Body of pancreas (tissue), 4 donors: ENCODE measurements around the gene VWA2. TPM values are rescaled to one million over a fixed set of nuclear protein-coding genes. Genes with fewer than 3 reads are reported as not detected.
A peak's percentile ranks its signal among the peaks of the same experiment; 100 is the strongest.

Experiments
- ATAC-seq: fragments of 150-250 bp; one replicate; pipeline ENCODE4 v1.9.1; 2016
- DNase-seq, 4 donors: peaks; one replicate each; pipeline ENCODE4 v3.0.0-alpha.2; 2019
- H3K27ac ChIP-seq, 4 donors: fragments of 200-600 bp; sonication (generic); 1 replicate in 3 of 4; 2 replicates in 1 of 4; pipeline versions ENCODE4 v1.5.1 to v1.6.1; 2016 to 2019; ENCODE audit warnings: mild to moderate bottlenecking in 1 of 4, mixed read lengths in 1 of 4, moderate library complexity in 1 of 4
- H3K27me3 ChIP-seq, 2 donors: fragments of 200-600 bp; sonication (generic); one replicate each; pipeline ENCODE4 v1.6.0; 2016; ENCODE audit warnings: mild to moderate bottlenecking in 1 of 2
- H3K36me3 ChIP-seq, 2 donors: fragments of 200-600 bp; sonication (generic); replicated peaks in 1 of 2; 2 replicates each; pipeline ENCODE4 v1.5.1; 2016; ENCODE audit warnings: low read depth in 2 of 2; ENCODE audit not compliant: insufficient read depth in 1 of 2
- H3K4me1 ChIP-seq: fragments of 200-600 bp; sonication (generic); one replicate; pipeline ENCODE4 v1.6.0; 2016
- H3K4me3 ChIP-seq, 2 donors: fragments of 200-600 bp; sonication (generic); 1 replicate in 1 of 2; 2 replicates in 1 of 2; pipeline ENCODE4 v1.5.1; 2016 to 2019
- H3K9me3 ChIP-seq, 3 donors: fragments of 200-600 bp; sonication (generic); 1 replicate in 2 of 3; 2 replicates in 1 of 3; pipeline ENCODE4 v1.5.1; 2016
- POLR2A ChIP-seq, 3 donors: fragments of 450-650 bp; IDR thresholded peaks; one replicate each; pipeline ENCODE4 v1.6.1; 2016; ENCODE audit warnings: antibody characterized with exemption in 3 of 3, mild to moderate bottlenecking in 2 of 3
- WGBS, 2 donors: methylation state at CpG; one replicate each; pipeline ENCODE4 v1.1.5; 2017; 5-methylcytosine and 5-hydroxymethylcytosine counted together
- intact Hi-C: fragments of 100-400 bp; cut with DNase I; formaldehyde crosslinking; loops from one replicate; pipeline ENCODE4 v1.15.1; 2023
- total RNA-seq, 2 donors: library from RNA; depleted of rRNA; stranded (reverse); fragments of >200 nt; gene quantifications; one replicate each; pipeline ENCODE4 v1.1.0, GENCODE V29; 2016
- TF ChIP-seq, protein P1 (sequence below), 7 experiments: fragments of 450-650 bp in 4 of 7; fragments of 200-600 bp in 3 of 7; sonication (generic) in 3 of 7; IDR thresholded peaks; one replicate each; pipeline ENCODE4 v1.5.1; 2016 to 2019; ENCODE audit warnings: antibody characterized with exemption in 7 of 7

The VWA2 gene
- total RNA-seq, 2 donors from 2014 or later, result 10.5 to 15.3 TPM

DNA sequence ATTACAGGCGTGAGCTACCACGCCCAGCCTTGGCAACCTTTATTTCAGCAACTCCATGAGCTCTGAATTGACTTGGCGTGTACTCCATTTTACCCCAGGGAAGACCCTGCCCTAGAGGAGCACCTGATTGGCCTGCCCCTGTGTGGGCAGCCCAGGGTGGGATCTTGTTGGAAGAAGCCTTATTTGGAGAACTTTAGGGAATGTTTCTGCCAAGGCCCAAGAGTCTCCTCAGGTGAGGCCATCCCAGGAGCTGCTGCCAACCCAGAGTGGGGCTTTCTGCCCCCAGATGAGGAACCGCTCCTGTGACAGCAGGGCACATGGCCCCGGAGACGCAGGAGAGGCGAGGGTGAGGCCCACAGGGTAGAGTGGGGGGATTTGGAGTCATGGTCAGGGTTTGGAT lies 42.0 kb downstream of the VWA2 start:
- Histone ChIP-seq H3K27ac (no peak overlapping the region), H3K4me3 (no peak overlapping the region), H3K9me3 (no peaks in the 10 kb centered on the region), H3K27me3 (no peaks in the 10 kb centered on the region), H3K36me3 (no peaks in the 10 kb centered on the region), H3K4me1 (no peaks in the 10 kb centered on the region)
- DNase-seq, result peak in 1 of 4 donors; percentile 2
- 71 to 83% methylated on average over 6 to 7 of the region's 7 CpGs for WGBS, 2 donors
- TF ChIP-seq POLR2A (IDR thresholded peaks at IDR 0.05), result no peak
- intact Hi-C loops, result no loop called here
- ATAC-seq, result no peak

DNA sequence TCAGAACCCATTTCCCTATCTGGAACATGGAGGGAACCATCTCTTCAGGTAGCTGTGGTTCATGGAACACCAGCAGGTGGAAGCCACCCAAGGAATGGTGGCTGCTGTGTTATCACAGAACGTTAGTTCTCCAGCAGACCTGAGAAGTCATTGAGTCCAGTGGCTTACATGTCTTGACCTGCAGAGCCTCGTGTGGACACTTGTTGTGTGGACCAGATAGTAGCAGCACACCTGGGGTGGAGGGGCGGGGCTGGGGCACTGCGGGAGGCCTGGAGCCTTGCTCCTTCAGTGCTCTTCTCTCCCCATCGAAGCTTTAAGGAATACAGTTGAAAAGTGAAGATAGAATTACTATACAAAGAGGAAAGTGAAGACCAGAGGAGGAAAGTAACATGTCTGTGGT lies 42.4 kb downstream of the VWA2 start:
- intact Hi-C loops, result no loop called here
- ATAC-seq, result no peak
- no peak overlapping the region for H3K4me3 ChIP-seq
- 79 to 80% methylated on average over 4 to 5 of the region's 5 CpGs for WGBS, 2 donors
- TF ChIP-seq, protein P1, sequence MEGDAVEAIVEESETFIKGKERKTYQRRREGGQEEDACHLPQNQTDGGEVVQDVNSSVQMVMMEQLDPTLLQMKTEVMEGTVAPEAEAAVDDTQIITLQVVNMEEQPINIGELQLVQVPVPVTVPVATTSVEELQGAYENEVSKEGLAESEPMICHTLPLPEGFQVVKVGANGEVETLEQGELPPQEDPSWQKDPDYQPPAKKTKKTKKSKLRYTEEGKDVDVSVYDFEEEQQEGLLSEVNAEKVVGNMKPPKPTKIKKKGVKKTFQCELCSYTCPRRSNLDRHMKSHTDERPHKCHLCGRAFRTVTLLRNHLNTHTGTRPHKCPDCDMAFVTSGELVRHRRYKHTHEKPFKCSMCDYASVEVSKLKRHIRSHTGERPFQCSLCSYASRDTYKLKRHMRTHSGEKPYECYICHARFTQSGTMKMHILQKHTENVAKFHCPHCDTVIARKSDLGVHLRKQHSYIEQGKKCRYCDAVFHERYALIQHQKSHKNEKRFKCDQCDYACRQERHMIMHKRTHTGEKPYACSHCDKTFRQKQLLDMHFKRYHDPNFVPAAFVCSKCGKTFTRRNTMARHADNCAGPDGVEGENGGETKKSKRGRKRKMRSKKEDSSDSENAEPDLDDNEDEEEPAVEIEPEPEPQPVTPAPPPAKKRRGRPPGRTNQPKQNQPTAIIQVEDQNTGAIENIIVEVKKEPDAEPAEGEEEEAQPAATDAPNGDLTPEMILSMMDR (IDR thresholded peaks at IDR 0.05), result no peak
- TF ChIP-seq POLR2A (IDR thresholded peaks at IDR 0.05), result no peak
- no peaks in the 10 kb centered on the region for H3K36me3 ChIP-seq
- no peaks in the 10 kb centered on the region for H3K9me3 ChIP-seq
- no peaks in the 10 kb centered on the region for H3K4me1 ChIP-seq
- H3K27me3 ChIP-seq, result no peaks in the 10 kb centered on the region
- DNase-seq, result peak in 2 of 4 donors; percentile 5 to 8
- no peak overlapping the region for H3K27ac ChIP-seq

DNA sequence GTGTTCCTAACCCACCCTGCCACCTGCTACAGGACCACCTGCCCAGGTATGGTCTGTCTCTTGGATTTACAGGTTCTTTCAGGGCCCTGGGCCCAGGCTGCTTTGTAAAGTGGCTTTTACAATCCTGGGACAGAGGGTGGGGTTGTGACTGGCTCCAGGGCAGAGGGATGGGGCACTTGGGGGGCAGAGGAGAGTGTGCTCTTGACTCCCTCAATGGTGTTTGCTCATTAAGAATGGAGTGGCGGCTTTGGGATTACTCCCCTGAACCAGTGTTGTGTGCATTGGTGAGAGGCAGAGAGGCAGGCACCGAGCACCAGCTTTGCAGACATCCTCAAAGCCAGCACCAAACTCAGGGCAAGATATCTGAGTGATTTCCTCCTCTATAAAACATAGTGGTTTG lies 43.5 kb downstream of the VWA2 start:
- no peaks in the 10 kb centered on the region for H3K9me3 ChIP-seq
- WGBS, 2 donors, result 90 to 100% methylated on average over 2 of the region's 2 CpGs
- no peaks in the 10 kb centered on the region for H3K36me3 ChIP-seq
- H3K4me3 ChIP-seq, result no peak overlapping the region
- ATAC-seq, result no peak
- H3K4me1 ChIP-seq, result no peaks in the 10 kb centered on the region
- intact Hi-C loops, result no loop called here
- no peak overlapping the region for H3K27ac ChIP-seq
- no peaks in the 10 kb centered on the region for H3K27me3 ChIP-seq
- TF ChIP-seq POLR2A (IDR thresholded peaks at IDR 0.05), result no peak
- TF ChIP-seq, protein P1 (IDR thresholded peaks at IDR 0.05), result no peak
- DNase-seq, result peak in 2 of 4 donors; percentile 1 to 4

DNA sequence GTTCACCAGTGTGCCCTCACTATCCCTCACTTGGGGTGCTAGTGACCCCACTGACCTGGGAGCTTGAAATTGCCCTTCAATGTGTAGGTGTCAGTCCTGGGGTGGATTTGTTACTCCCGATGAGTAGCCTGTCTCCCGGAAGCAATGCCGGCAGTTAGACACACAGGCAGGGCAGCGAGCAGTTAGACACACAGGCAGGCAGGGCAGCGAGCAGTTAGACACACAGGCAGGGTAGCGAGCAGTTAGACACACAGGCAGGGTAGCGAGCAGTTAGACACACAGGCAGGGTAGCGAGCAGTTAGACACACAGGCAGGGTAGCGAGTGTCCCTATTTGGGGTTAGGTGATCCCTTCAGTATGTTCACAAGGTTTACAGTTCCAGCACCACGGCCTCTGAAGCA lies 44.0 kb downstream of the VWA2 start:
- Histone ChIP-seq H3K9me3 (no peaks in the 10 kb centered on the region), H3K4me3 (no peak overlapping the region), H3K4me1 (no peaks in the 10 kb centered on the region), H3K27ac (no peak overlapping the region), H3K36me3 (no peaks in the 10 kb centered on the region), H3K27me3 (no peaks in the 10 kb centered on the region)
- no peak for ATAC-seq
- peak in 1 of 4 donors; percentile 2 for DNase-seq
- intact Hi-C loops, result no loop called here
- TF ChIP-seq, protein P1 (IDR thresholded peaks at IDR 0.05), result no peak
- no peak for TF ChIP-seq POLR2A (IDR thresholded peaks at IDR 0.05)
- WGBS, 2 donors, result 90 to 98% methylated on average over 6 to 10 of the region's 10 CpGs

DNA sequence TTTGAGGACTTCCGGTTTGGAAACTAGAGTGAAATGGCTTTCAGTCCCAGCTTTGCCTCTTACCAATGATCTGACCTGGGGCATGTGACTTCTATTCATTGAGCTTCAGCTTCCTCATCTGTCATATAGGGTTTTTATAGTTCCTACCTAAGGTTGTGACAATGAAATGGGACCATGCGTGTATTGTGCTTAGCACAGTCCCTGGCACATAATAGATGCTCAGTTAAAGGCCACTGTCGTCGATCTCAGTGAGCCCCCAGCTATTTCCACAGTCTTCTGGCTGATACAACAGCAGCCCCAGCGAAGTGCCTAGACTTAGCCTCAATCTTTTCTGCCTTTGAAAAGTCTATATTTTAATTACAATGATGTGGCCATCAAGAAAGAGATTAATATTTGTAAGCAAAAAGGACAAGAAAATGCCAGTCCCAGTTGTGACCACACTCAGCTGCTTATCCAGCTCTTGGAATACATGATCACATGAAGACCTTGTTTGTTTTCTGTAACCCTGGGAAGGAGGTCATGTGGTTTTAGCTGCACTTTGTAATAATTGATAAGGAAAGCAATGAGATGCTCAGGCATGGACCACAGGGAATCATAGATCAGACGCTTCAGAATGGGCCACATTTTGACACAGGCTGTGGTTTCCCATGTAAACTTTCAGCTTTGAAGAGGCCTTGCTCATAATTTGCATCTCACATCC lies 44.6 kb downstream of the VWA2 start:
- TF ChIP-seq, protein P1 (IDR thresholded peaks at IDR 0.05), result no peak
- TF ChIP-seq POLR2A (IDR thresholded peaks at IDR 0.05), result no peak
- Histone ChIP-seq H3K27me3 (no peaks in the 10 kb centered on the region), H3K36me3 (no peaks in the 10 kb centered on the region), H3K9me3 (no peaks in the 10 kb centered on the region), H3K4me1 (no peaks in the 10 kb centered on the region), H3K27ac (no peak overlapping the region), H3K4me3 (no peak overlapping the region)
- intact Hi-C loops, result no loop called here
- DNase-seq (peak in 1 of 4 donors; percentile 1), ATAC-seq (no peak)
- WGBS, 2 donors, result 89 to 90% methylated on average over 6 of the region's 6 CpGs
